ENCODE results near the gene F10.

F10 gene

DNA sequence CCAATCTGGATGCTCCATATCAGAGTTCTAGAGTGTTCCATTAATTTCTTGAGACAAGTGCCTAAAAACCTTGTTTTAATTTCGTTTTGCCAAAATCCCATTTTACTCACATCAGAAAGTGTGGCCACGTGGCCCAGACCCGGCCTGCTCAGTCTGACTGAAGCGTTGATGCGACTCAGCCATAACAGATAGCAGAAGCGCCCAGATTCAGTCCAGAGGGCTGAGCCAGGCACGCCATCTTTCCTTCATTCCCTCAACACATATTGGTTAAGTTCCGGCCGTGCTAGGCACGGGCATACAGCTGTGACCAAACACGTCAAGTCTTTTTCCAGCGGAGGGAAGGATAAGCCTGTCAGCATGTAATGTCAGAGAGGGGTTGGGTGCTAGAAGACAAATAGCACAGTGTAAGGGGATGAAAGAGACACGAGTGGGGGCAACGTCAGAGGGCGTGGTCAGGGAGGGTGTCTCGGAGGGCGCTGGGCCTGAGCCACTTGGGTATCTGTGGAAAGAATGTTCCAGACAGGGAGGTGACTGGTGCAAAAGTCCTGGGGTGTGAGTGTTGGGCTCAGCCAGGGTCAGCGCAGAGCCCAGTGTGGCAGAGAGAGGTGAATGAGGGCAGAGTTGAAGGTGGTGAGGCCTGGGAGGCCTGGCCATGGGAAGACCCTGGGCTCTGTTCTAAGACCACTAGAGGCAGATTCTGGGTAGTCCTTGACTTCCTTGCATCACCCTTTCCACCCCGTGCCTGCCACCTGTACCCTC is 3.1 kb downstream of the F10 start:
- TF ChIP-seq BHLHE40 (IDR thresholded peaks at IDR 0.05; ENCODE audit: borderline replicate concordance) = no peak
- no peak for TF ChIP-seq FOXA1 (IDR thresholded peaks at IDR 0.05)
- no peak for TF ChIP-seq HDGF (IDR thresholded peaks at IDR 0.05; ENCODE audit: borderline replicate concordance)
- no peak for TF ChIP-seq SP1 (IDR thresholded peaks at IDR 0.05)
- TF ChIP-seq LEF1 (IDR thresholded peaks at IDR 0.05; ENCODE audit: borderline replicate concordance) = no peak
- TF ChIP-seq PKNOX1 (IDR thresholded peaks at IDR 0.05) = no peak
- no peak for TF ChIP-seq FOXM1 (IDR thresholded peaks at IDR 0.05; ENCODE audit: borderline replicate concordance)
- TF ChIP-seq ARNT (IDR thresholded peaks at IDR 0.05) = no peak
- TF ChIP-seq L3MBTL2 (conservative IDR thresholded peaks at IDR 0.05) = no peak
- TF ChIP-seq NFRKB (IDR thresholded peaks at IDR 0.05) = no peak
- no peak for TF ChIP-seq FOXK2 (IDR thresholded peaks at IDR 0.05)
- no peak for TF ChIP-seq ZNF384 (IDR thresholded peaks at IDR 0.05)
- no peak for TF ChIP-seq CTBP1 (IDR thresholded peaks at IDR 0.05; ENCODE audit: borderline replicate concordance)
- TF ChIP-seq ELF4 (IDR thresholded peaks at IDR 0.05) = no peak
- TF ChIP-seq SUZ12 (IDR thresholded peaks at IDR 0.05) = no peak
- no peak for TF ChIP-seq TARDBP (IDR thresholded peaks at IDR 0.05)
- POLR2A ChIA-PET = no interaction called here
- CTCF ChIA-PET = no interaction called here
- no peak for DNase-seq (ENCODE audit: extremely low spot score)

GRCh38 chr13:113126265-113127150 is 3.9 kb downstream of the F10 start:
- TF ChIP-seq TARDBP (IDR thresholded peaks at IDR 0.05) (no peak), LEF1 (IDR thresholded peaks at IDR 0.05; ENCODE audit: borderline replicate concordance) (no peak), BHLHE40 (IDR thresholded peaks at IDR 0.05; ENCODE audit: borderline replicate concordance) (no peak), CTBP1 (IDR thresholded peaks at IDR 0.05; ENCODE audit: borderline replicate concordance) (no peak), HDGF (IDR thresholded peaks at IDR 0.05; ENCODE audit: borderline replicate concordance) (no peak), SUZ12 (IDR thresholded peaks at IDR 0.05) (no peak), FOXK2 (IDR thresholded peaks at IDR 0.05) (no peak), SP1 (IDR thresholded peaks at IDR 0.05) (no peak), FOXM1 (IDR thresholded peaks at IDR 0.05; ENCODE audit: borderline replicate concordance) (no peak), L3MBTL2 (conservative IDR thresholded peaks at IDR 0.05) (no peak), NFRKB (IDR thresholded peaks at IDR 0.05) (no peak), PKNOX1 (IDR thresholded peaks at IDR 0.05) (no peak), FOXA1 (IDR thresholded peaks at IDR 0.05) (no peak), ELF4 (IDR thresholded peaks at IDR 0.05) (no peak), ZNF384 (IDR thresholded peaks at IDR 0.05) (no peak), ARNT (IDR thresholded peaks at IDR 0.05) (no peak)
- DNase-seq (ENCODE audit: extremely low spot score) = no peak
- POLR2A ChIA-PET = no interaction called here
- CTCF ChIA-PET = no interaction called here

DNA sequence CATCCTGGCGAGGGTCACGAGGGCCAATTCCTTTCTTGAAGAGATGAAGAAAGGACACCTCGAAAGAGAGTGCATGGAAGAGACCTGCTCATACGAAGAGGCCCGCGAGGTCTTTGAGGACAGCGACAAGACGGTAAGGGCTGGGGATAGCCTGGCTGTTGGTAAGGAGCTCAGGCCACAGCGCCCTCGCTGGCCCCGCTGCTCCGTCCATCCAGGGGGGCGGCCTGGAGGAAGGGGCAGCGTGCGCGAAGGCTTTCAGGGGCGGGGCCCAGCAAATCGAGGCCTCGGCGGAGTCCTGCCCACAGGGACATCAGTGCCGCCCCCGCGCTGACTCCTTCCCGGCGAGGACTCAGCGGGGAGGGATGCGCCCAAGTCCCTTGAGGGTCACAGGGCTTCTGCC is 6.9 kb downstream of the F10 start:
- ChIA-PET CTCF (no interaction called here), POLR2A (no interaction called here)
- DNase-seq (ENCODE audit: extremely low spot score) = no peak
- TF ChIP-seq TARDBP (IDR thresholded peaks at IDR 0.05) = no peak
- no peak for TF ChIP-seq CTBP1 (IDR thresholded peaks at IDR 0.05; ENCODE audit: borderline replicate concordance)
- TF ChIP-seq NFRKB (IDR thresholded peaks at IDR 0.05) = no peak
- TF ChIP-seq SUZ12 (IDR thresholded peaks at IDR 0.05) = no peak
- TF ChIP-seq LEF1 (IDR thresholded peaks at IDR 0.05; ENCODE audit: borderline replicate concordance) = no peak
- no peak for TF ChIP-seq ELF4 (IDR thresholded peaks at IDR 0.05)
- no peak for TF ChIP-seq HDGF (IDR thresholded peaks at IDR 0.05; ENCODE audit: borderline replicate concordance)
- TF ChIP-seq FOXK2 (IDR thresholded peaks at IDR 0.05) = no peak
- no peak for TF ChIP-seq ARNT (IDR thresholded peaks at IDR 0.05)
- TF ChIP-seq PKNOX1 (IDR thresholded peaks at IDR 0.05) = no peak
- TF ChIP-seq L3MBTL2 (conservative IDR thresholded peaks at IDR 0.05) = no peak
- no peak for TF ChIP-seq FOXA1 (IDR thresholded peaks at IDR 0.05)
- TF ChIP-seq BHLHE40 (IDR thresholded peaks at IDR 0.05; ENCODE audit: borderline replicate concordance) = no peak
- TF ChIP-seq SP1 (IDR thresholded peaks at IDR 0.05) = no peak
- TF ChIP-seq ZNF384 (IDR thresholded peaks at IDR 0.05) = no peak
- TF ChIP-seq FOXM1 (IDR thresholded peaks at IDR 0.05; ENCODE audit: borderline replicate concordance) = no peak

DNA sequence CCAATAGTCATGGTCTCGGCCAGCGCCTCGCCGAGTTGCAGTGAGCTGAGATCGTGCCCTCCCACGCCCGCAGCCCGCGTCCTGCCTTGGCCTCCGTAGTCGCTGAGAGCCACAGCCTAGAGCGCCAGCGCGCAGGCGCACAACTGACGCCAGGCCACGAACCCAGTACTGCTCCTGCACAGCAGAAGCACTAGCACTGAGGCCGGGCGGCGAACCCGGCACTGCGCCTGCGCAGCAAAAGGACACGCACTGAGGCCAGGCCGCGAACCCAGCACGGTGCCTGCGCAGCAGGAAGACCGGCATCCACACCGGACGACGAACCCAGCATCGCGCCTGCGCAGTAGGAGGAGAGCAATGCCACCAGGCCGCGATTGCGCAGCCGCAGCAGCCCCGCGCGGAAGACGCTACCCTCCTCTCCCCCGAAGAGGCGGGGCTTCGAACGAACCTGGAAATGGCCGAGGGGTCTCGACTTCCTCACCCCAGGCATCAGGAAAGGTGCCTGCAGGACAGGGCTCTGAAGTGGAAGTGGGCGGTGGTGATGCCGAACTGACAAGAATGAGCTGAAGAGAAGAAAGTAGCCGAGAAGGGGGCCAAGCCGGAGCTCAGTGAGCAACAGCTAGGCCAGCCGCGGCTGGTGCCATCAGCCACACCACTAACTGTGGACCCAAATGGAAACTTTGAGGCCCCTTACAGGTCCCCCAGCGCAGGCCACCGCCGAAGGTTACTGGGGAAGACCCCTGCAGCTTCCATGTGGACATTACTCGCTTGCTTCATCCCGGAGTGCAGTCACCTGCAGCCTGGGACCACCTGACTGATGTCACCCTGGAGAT is 7.5 kb downstream of the F10 start:
- no peak for DNase-seq (ENCODE audit: extremely low spot score)
- ChIA-PET CTCF (no interaction called here), POLR2A (interaction anchor here (0.5 kb wide), 1 partner anchor 413 kb away, joined by 3 read pairs; no protein-coding TSS in a partner anchor)
- TF ChIP-seq ELF4 (IDR thresholded peaks at IDR 0.05) = no peak

- TF ChIP-seq CTBP1 (IDR thresholded peaks at IDR 0.05; ENCODE audit: borderline replicate concordance) (no peak), BHLHE40 (IDR thresholded peaks at IDR 0.05; ENCODE audit: borderline replicate concordance) (no peak), PKNOX1 (IDR thresholded peaks at IDR 0.05) (no peak), NFRKB (IDR thresholded peaks at IDR 0.05) (no peak), SUZ12 (IDR thresholded peaks at IDR 0.05) (no peak), ELF4 (IDR thresholded peaks at IDR 0.05) (no peak), LEF1 (IDR thresholded peaks at IDR 0.05; ENCODE audit: borderline replicate concordance) (no peak), FOXK2 (IDR thresholded peaks at IDR 0.05) (no peak), HDGF (IDR thresholded peaks at IDR 0.05; ENCODE audit: borderline replicate concordance) (no peak), ZNF384 (IDR thresholded peaks at IDR 0.05) (no peak), ARNT (IDR thresholded peaks at IDR 0.05) (no peak), TARDBP (IDR thresholded peaks at IDR 0.05) (no peak), FOXA1 (IDR thresholded peaks at IDR 0.05) (no peak), FOXM1 (IDR thresholded peaks at IDR 0.05; ENCODE audit: borderline replicate concordance) (no peak), SP1 (IDR thresholded peaks at IDR 0.05) (no peak)
- CTCF ChIA-PET = no interaction called here
- POLR2A ChIA-PET = no interaction called here
- DNase-seq (ENCODE audit: extremely low spot score) = no peak
These were observed 12.7 kb downstream of the F10 start for GRCh38 chr13:113135281-113135760.

Data from HEK293T (cell line).